Measurements from ENCODE around the gene PPFIA1.
A peak's percentile ranks its signal among the peaks of the same experiment; 100 is the strongest.

Gene PPFIA1

GRCh38 chr11:70399681-70400112 is 129.2 kb downstream of the PPFIA1 start:
- TF ChIP-seq CTCF (IDR thresholded peaks at IDR 0.05; ENCODE audit: low read depth, low read length): no peak
- H3K4me3 ChIP-seq (ENCODE audit: low read depth, low read length): peak overlapping the region; percentile 70

- no peak for TF ChIP-seq CTCF (IDR thresholded peaks at IDR 0.05; ENCODE audit: low read depth, low read length)
- H3K4me3 ChIP-seq (ENCODE audit: low read depth, low read length): no peak overlapping the region; the same call in 1 of the 2 replicates
Observed at GRCh38 chr11:70400643-70401042, 130.2 kb downstream of the PPFIA1 start.

GRCh38 chr11:70402016-70402415 is 131.5 kb downstream of the PPFIA1 start:
- no peak for TF ChIP-seq CTCF (IDR thresholded peaks at IDR 0.05; ENCODE audit: low read depth, low read length)
- no peak overlapping the region for H3K4me3 ChIP-seq (ENCODE audit: low read depth, low read length)

- H3K4me3 ChIP-seq (ENCODE audit: low read depth, low read length): no peak overlapping the region
- no peak for TF ChIP-seq CTCF (IDR thresholded peaks at IDR 0.05; ENCODE audit: low read depth, low read length)
Observed at GRCh38 chr11:70402685-70403084, 132.2 kb downstream of the PPFIA1 start.

- TF ChIP-seq CTCF (IDR thresholded peaks at IDR 0.05; ENCODE audit: low read depth, low read length): no peak
- H3K4me3 ChIP-seq (ENCODE audit: low read depth, low read length): no peak overlapping the region
Observed at GRCh38 chr11:70404244-70404643, 133.8 kb downstream of the PPFIA1 start.

GRCh38 chr11:70405679-70406395 is 135.3 kb downstream of the PPFIA1 start:
- TF ChIP-seq CTCF (IDR thresholded peaks at IDR 0.05; ENCODE audit: low read depth, low read length): no peak

GRCh38 chr11:70407121-70407520 is 136.6 kb downstream of the PPFIA1 start:
- no peak for TF ChIP-seq CTCF (IDR thresholded peaks at IDR 0.05; ENCODE audit: low read depth, low read length)
- H3K4me3 ChIP-seq (ENCODE audit: low read depth, low read length): no peak overlapping the region

More at GRCh38 chr11:70405679-70406395, 135.3 kb downstream of the PPFIA1 start:
- H3K4me3 ChIP-seq (ENCODE audit: low read depth, low read length): no peak overlapping the region

Measured in WI38 (cell line).